CD4-positive, alpha-beta memory T cell (primary cell): ENCODE measurements around the gene SULT1A2. TPM values are rescaled to one million over a fixed set of nuclear protein-coding genes. Genes with fewer than 3 reads are reported as not detected.
"Not testable (repeated sequence)": the region's sequence is repeated elsewhere in the genome, so short reads cannot be mapped to it uniquely, and the experiment has no call there.

Experiments used
- CTCF ChIA-PET: fragments of 350-600 bp; sonication (Branson Sonifier 250); formaldehyde crosslinking; loops from one replicate; lab custom pipeline; 2021; ENCODE audit warnings: inconsistent platforms; ENCODE audit not compliant: partially characterized antibody; lab: Charles Lee
- POLR2A ChIA-PET: fragments of 350-600 bp; sonication (Branson Sonifier 250); formaldehyde crosslinking; loops from one replicate; lab custom pipeline; 2021; ENCODE audit not compliant: partially characterized antibody; lab: Charles Lee
- DNase-seq, 5 donors: peaks; one replicate each; pipeline versions ENCODE4 v3.0.0 to v3.0.0-alpha.2; 2020 to 2022; ENCODE audit warnings: mixed read lengths in 1 of 5
- H3K27ac ChIP-seq: one replicate; pipeline ENCODE4 v1.7.0; 2013; ENCODE audit warnings: low read depth, low read length
- H3K27me3 ChIP-seq: 2 replicates; pipeline ENCODE4 v1.7.0; 2013; ENCODE audit warnings: mild to moderate bottlenecking, low read length, moderate library complexity; ENCODE audit not compliant: insufficient read depth
- H3K36me3 ChIP-seq: 2 replicates; pipeline ENCODE4 v1.7.0; 2013; ENCODE audit warnings: mild to moderate bottlenecking, low read length, moderate library complexity; ENCODE audit not compliant: insufficient read depth
- H3K4me1 ChIP-seq: 2 replicates; pipeline ENCODE4 v1.7.0; 2013; ENCODE audit warnings: mild to moderate bottlenecking, low read length, moderate library complexity; ENCODE audit not compliant: insufficient read depth
- H3K4me3 ChIP-seq, 2 donors: one replicate each; pipeline ENCODE4 v1.7.0; 2013; ENCODE audit warnings: low read length in 2 of 2, mild to moderate bottlenecking in 1 of 2
- H3K9me3 ChIP-seq, 2 donors: one replicate each; pipeline ENCODE4 v1.7.0; 2013; ENCODE audit warnings: low read length in 2 of 2, control low read depth in 1 of 2; ENCODE audit not compliant: control insufficient read depth in 1 of 2
- H3K27ac Mint-ChIP-seq, 7 donors: one replicate each; pipeline ENCODE4 v1.8.0; 2020 to 2021; ENCODE audit warnings: mixed read lengths in 7 of 7, mild to moderate bottlenecking in 6 of 7, inconsistent platforms in 3 of 7, moderate library complexity in 3 of 7
- H3K27me3 Mint-ChIP-seq, 2 donors: one replicate each; pipeline ENCODE4 v1.8.0; 2020 to 2021; ENCODE audit warnings: mixed read lengths in 2 of 2
- H3K36me3 Mint-ChIP-seq, 2 donors: one replicate each; pipeline ENCODE4 v1.8.0; 2020 to 2021; ENCODE audit warnings: mixed read lengths in 2 of 2, inconsistent platforms in 1 of 2, mild to moderate bottlenecking in 1 of 2
- H3K4me1 Mint-ChIP-seq, 4 donors: one replicate each; pipeline ENCODE4 v1.8.0; 2020 to 2021; ENCODE audit warnings: mixed read lengths in 4 of 4, mild to moderate bottlenecking in 1 of 4
- H3K4me3 Mint-ChIP-seq, 8 donors: one replicate each; pipeline ENCODE4 v1.8.0; 2020 to 2021; ENCODE audit warnings: mixed read lengths in 8 of 8, mild to moderate bottlenecking in 7 of 8, moderate library complexity in 6 of 8, inconsistent platforms in 3 of 8
- H3K9me3 Mint-ChIP-seq, 8 donors: one replicate each; pipeline ENCODE4 v1.8.0; 2020 to 2021; ENCODE audit warnings: mixed read lengths in 8 of 8, mild to moderate bottlenecking in 5 of 8, inconsistent platforms in 3 of 8, moderate library complexity in 1 of 8
- intact Hi-C: fragments of 100-400 bp; cut with micrococcal nuclease; formaldehyde crosslinking; loops from one replicate; pipeline ENCODE4 v1.15.1; 2023
- polyA plus RNA-seq, 2 donors: library from polyadenylated mRNA; unstranded; fragments of 300-500 nt; fragmentation: Illumina TruSeq; gene quantifications; one replicate each; pipeline ENCODE4 v1.2.3, GENCODE V29; 2021
- total RNA-seq, 2 experiments: library from RNA; stranded (reverse); gene quantifications; one replicate each; pipeline ENCODE4 v1.2.3, GENCODE V29; 2021

SULT1A2 gene
- total RNA-seq (under 1 TPM; 0.25 to 0.49 TPM), polyA plus RNA-seq (under 1 TPM; 0.18 TPM)

- Mint-ChIP-seq H3K27ac (peak within 1 kb of the TSS in 1 of 7 donors; percentile 42), H3K4me3 (no peak within 1 kb of the TSS), H3K36me3 (peaks cover 0 to 7% of the 10 kb centered on the region in 2 donors), H3K4me1 (peaks cover 0 to 3% (median under 1%) of the 10 kb centered on the region in 4 donors), H3K27me3 (no peaks in the 10 kb centered on the region), H3K9me3 (peaks cover 0 to 2% (median 0%) of the 10 kb centered on the region in 8 donors)
- H3K27me3 ChIP-seq = no peaks in the 10 kb centered on the region
- H3K27ac ChIP-seq = no peak within 1 kb of the TSS
- no peaks in the 10 kb centered on the region for H3K36me3 ChIP-seq
- intact Hi-C loops = no loop called here
- CTCF ChIA-PET = interaction anchor here (1.1 kb wide), 1 partner anchor 10 kb away, joined by 3 read pairs; no protein-coding TSS in a partner anchor
- H3K4me1 ChIP-seq = no peaks in the 10 kb centered on the region
- POLR2A ChIA-PET = interaction anchor here (0.6 kb wide), 1 partner anchor 37 kb away, joined by 3 read pairs; no protein-coding TSS in a partner anchor
- H3K9me3 ChIP-seq = no peaks in the 10 kb centered on the region
- H3K4me3 ChIP-seq = no peak within 1 kb of the TSS
- DNase-seq = no peak
Observed at GRCh38 chr16:28596840-28597691, at the start of gene SULT1A2. TSS of gene SULT1A2 (minus strand) at chr16:28597050. CDS start at chr16:28595930, 1,120 bp downstream.

GRCh38 chr16:28639959-28640358, 43.1 kb upstream of the SULT1A2 start:
- H3K9me3 ChIP-seq, H3K4me1 Mint-ChIP-seq, H3K9me3 Mint-ChIP-seq, H3K4me1 ChIP-seq, CTCF ChIA-PET, H3K27me3 ChIP-seq, H3K4me3 Mint-ChIP-seq, H3K36me3 Mint-ChIP-seq, H3K27me3 Mint-ChIP-seq, H3K27ac Mint-ChIP-seq, intact Hi-C loops, H3K36me3 ChIP-seq, H3K27ac ChIP-seq, POLR2A ChIA-PET, DNase-seq, H3K4me3 ChIP-seq: not testable (repeated sequence)

- CTCF ChIA-PET, H3K27me3 ChIP-seq, POLR2A ChIA-PET, H3K4me3 Mint-ChIP-seq, H3K27ac ChIP-seq, H3K36me3 Mint-ChIP-seq, H3K4me1 ChIP-seq, H3K4me3 ChIP-seq, DNase-seq, H3K9me3 ChIP-seq, H3K4me1 Mint-ChIP-seq, H3K27ac Mint-ChIP-seq, H3K36me3 ChIP-seq, H3K27me3 Mint-ChIP-seq, intact Hi-C loops, H3K9me3 Mint-ChIP-seq: not testable (repeated sequence)
Observed at GRCh38 chr16:28638359-28638758, 41.5 kb upstream of the SULT1A2 start.

DNA sequence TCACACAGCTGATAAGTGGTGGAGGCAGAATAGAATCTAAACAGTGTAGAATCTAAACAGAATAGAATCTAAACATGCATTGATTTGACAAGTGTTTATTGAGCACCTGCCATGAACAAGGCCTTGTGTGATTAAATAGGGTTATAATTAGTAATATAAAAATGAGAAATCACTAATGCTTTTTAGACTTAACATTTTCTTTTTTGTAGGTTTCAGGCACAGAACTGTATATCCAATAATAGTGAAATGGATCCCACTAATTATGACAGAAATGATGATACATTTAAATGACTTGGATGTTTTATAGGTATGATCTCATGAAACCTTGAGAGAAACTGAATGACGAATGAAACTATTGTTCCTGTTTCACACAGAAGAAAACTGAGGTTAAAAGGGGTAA, 40.9 kb upstream of the SULT1A2 start, which contains the start of gene NPIPB8:
NPIPB8 (plus strand) TSS at position 301 of the 400 bp plus-strand sequence. CDS start 296 bp downstream, outside the sequence.
- H3K36me3 ChIP-seq, H3K27ac ChIP-seq, H3K27me3 ChIP-seq, intact Hi-C loops, CTCF ChIA-PET, H3K9me3 Mint-ChIP-seq, H3K27me3 Mint-ChIP-seq, H3K27ac Mint-ChIP-seq, POLR2A ChIA-PET, H3K36me3 Mint-ChIP-seq, H3K4me1 Mint-ChIP-seq, H3K4me1 ChIP-seq, H3K9me3 ChIP-seq, H3K4me3 Mint-ChIP-seq, H3K4me3 ChIP-seq, DNase-seq: not testable (repeated sequence)

DNA sequence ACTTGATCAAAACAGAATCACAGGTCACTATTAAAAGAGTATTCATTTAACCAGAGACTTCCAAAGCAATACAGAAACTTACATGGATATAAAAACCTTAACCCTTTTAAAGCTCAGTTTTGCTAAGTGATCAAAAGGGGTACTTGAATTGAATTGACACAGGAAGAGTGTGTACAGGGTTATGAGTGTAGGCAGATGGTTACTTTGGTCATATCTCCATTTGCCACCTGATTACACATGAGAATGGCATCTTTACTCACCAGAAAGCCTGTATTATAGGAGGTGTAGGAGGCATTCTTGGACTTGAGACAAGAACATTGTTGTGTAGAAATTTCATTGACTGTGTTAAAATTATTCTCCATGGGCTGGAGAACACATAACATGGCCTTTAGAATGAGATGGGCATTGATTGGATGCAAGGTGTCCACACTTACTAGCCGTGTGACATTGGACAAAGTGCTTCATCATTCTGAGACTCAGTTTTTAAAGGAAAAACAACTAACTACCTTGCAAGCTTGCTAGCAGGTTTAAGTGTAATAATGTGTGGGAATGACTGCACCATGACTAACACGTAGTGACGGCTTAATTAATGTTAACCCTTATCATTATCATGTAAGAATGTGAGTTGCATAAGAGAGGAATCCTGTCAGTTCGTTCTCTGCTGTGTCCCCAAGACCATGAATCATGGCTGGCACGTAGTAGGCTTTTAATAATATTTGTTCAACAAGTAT, 39.4 kb upstream of the SULT1A2 start:
- H3K27me3 Mint-ChIP-seq, H3K27me3 ChIP-seq, H3K36me3 Mint-ChIP-seq, intact Hi-C loops, H3K9me3 ChIP-seq, POLR2A ChIA-PET, DNase-seq, H3K27ac Mint-ChIP-seq, H3K4me1 ChIP-seq, H3K4me3 Mint-ChIP-seq, H3K36me3 ChIP-seq, H3K4me3 ChIP-seq, H3K27ac ChIP-seq, H3K4me1 Mint-ChIP-seq, CTCF ChIA-PET, H3K9me3 Mint-ChIP-seq: not testable (repeated sequence)

DNA sequence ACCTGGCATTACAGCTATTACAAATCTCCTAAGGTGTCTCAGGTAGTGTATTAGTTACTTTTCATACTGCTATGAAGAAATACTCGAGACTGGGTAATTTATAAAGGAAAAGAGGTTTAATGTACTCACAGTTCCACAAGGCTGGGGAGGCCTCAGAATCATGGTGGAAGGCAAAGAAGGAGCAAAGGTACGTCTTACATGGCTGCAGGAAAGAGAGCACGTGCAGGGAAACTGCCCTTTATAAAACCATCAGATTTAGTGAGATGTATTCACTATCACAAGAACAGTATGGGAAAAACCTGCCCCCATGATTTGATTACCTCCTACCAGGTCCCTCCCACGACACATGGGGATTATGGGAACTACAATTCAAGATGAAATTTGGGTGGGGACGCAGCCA, 34.1 kb upstream of the SULT1A2 start:
- H3K27me3 Mint-ChIP-seq, H3K36me3 Mint-ChIP-seq, H3K4me3 Mint-ChIP-seq, H3K9me3 ChIP-seq, POLR2A ChIA-PET, H3K36me3 ChIP-seq, H3K4me1 ChIP-seq, H3K4me1 Mint-ChIP-seq, DNase-seq, intact Hi-C loops, H3K27ac ChIP-seq, H3K27ac Mint-ChIP-seq, H3K4me3 ChIP-seq, H3K27me3 ChIP-seq, CTCF ChIA-PET, H3K9me3 Mint-ChIP-seq: not testable (repeated sequence)

DNA sequence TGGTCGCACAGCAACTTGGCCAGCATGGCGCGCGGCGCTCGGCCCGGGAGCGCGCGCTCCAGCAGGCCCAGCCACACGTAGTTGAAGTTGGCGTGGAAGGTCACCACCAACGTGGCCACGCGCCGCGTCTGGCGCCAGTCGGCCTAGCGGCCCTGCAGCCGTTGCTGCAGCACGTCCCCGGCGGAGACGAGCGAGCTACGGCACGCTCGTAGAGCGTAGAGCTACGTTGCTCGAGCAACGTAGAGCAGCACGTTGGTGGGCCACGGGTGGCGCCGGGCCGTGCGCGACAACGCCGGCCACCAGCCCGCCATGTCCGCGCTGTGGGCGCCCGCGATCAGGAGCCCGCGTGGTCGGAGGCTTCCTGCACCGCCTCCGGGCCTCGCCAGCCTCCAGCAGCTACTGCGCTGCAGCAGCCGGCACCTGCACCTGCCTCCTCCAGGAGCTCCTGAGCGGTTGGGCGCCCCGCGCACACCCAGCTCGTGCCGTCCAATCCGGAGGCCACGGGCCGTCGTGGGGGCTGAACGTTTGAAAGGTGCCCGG, 26.4 kb upstream of the SULT1A2 start:
- H3K4me3 ChIP-seq = peak overlapping the region in 1 of 2 donors; percentile 47
- peaks cover 0 to 3% of the 10 kb centered on the region in 2 donors for H3K27me3 Mint-ChIP-seq
- peak; percentile 57 to 73 (median 66) for DNase-seq
- H3K9me3 Mint-ChIP-seq = no peaks in the 10 kb centered on the region
- intact Hi-C loops = no loop called here
- peak overlapping the region in 5 of 7 donors; percentile 18 to 86 (median 42) for H3K27ac Mint-ChIP-seq
- H3K27me3 ChIP-seq = no peaks in the 10 kb centered on the region
- H3K27ac ChIP-seq = peak overlapping the region; percentile 21
- no peaks in the 10 kb centered on the region for H3K36me3 ChIP-seq
- ChIA-PET POLR2A (interaction anchor here (0.9 kb wide), 1 partner anchor 313 kb away, joined by 4 read pairs; no protein-coding TSS in a partner anchor), CTCF (no interaction called here)
- H3K4me1 Mint-ChIP-seq = peaks cover 8 to 27% (median 16%) of the 10 kb centered on the region in 4 donors
- peaks cover 13% of the 10 kb centered on the region for H3K4me1 ChIP-seq
- peaks cover 3 to 5% of the 10 kb centered on the region in 2 donors for H3K36me3 Mint-ChIP-seq
- H3K9me3 ChIP-seq = no peaks in the 10 kb centered on the region
- peak overlapping the region; percentile 78 to 89 (median 84) for H3K4me3 Mint-ChIP-seq
